Bladder microvascular endothelial cell (primary cell): ENCODE measurements around the gene EXOSC9. TPM values are rescaled to one million over a fixed set of nuclear protein-coding genes. Genes with fewer than 3 reads are reported as not detected.

ENCODE experiments used
- total RNA-seq: library from RNA; depleted of rRNA; stranded (reverse); fragments of >200 nt; gene quantifications from 2 replicates; pipeline ENCODE4 v1.2.3, GENCODE V29; 2014

EXOSC9 gene, protein sequence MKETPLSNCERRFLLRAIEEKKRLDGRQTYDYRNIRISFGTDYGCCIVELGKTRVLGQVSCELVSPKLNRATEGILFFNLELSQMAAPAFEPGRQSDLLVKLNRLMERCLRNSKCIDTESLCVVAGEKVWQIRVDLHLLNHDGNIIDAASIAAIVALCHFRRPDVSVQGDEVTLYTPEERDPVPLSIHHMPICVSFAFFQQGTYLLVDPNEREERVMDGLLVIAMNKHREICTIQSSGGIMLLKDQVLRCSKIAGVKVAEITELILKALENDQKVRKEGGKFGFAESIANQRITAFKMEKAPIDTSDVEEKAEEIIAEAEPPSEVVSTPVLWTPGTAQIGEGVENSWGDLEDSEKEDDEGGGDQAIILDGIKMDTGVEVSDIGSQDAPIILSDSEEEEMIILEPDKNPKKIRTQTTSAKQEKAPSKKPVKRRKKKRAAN
- 29.3 and 45.8 TPM in 2 replicates for total RNA-seq

DNA sequence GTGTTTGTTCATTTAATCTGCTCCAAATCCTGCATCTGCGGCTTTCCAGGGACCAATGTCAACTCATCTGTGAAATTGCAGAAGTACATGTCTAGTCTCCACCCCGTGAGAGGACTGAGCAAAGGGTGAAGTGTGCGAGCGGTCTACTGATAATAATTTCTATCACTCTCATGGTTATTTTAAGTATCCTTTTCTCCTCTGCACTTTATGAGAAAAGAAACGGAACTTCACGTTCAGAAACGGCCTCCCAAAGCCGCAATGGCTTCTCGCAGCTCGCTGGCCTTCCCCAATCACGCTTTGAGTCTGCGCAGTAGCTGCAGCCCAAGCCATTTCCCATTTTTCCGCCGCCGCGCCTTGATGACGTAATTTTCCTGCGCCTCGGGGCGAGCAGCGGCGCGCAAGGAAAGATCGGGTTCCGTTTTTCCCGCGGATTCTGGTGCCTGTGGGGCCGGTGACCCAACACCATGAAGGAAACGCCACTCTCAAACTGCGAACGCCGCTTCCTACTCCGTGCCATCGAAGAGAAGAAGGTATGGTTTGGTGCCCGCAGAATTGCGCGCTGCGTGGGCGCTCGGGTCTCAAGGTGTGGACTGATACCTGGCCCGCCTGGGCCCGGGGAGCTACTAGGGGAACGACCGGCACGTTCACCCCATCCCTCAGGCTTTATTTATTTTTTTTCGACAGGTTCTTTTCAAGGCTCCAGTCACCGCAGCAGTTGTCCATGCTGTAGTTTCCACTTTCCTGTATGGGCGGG, at the start of gene EXOSC9:
Gene EXOSC9 (plus strand): TSS at position 363 of the 754 bp plus-strand sequence. CDS start 102 bp downstream, at position 465.

DNA sequence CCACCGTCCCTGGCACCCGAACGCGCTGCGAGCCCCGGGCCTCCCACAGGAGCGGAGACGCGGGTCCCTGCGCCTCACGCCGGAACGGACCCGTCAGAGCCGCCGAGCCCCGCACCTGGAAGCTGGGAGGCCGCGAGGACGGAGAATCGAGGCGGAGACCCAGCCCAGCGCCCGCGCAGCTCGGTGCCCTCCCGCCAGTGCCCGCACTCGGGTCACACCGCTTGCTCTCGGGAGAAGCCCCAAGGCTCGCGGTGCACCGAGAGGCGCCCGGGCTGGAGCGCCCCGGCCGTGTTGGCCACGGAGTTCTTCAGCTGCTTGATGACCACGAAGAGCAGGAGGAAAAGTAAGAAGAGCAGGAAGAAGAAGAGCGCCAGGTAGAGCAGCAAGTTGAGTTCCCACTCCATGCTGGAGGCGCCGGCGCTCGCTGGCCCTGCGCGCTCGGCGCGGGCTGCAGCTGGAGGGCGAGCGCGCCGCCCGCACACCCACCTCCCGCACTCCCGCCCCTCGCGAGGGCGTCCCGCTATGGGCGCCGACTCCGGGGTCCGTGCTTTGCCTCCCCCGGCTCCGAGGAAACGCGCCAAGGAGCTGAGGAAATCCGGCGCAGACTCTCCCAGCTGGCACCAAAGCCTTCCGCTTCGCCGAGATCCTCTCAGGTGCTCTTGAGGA, 36.3 kb upstream of the EXOSC9 start, which contains the start of gene SMIM43:
Gene SMIM43 (minus strand): TSS at position 463 of the 666 bp plus-strand sequence. CDS start 59 bp downstream, at position 404.

DNA sequence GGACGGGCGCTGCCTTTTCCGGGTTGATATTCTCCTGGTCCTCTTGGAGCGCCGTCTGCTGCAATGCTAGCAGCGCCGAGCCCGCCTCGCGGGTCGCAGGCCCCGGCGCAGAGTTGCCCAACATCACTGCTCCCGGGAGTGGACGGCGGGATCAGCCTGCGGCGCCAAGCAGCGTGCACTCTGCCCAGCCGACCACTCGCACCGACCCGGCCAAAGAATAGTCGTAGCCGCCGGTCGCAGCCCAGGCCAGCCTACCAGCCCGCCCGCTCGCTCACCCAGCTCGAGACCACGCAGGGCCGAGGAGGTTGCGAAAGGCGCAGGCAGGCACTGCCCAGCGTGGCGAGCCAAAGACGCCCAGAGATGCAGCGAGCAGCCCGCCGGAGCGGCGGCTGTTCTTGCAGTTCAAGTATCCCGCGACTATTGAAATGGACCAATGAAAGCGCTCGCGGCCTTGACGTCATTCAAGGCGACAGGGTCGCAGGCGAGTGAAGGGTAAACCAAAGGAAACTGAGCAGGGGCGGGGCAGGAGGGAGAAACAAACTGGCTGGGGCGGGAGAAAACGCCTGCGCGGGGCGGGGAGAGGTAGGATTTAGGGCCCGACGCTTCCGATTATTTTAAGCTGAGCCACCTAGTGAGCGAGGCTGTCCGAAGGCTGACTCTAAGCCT, 22.5 kb downstream of the EXOSC9 start, which contains the start of gene CCNA2:
Gene CCNA2 (minus strand): TSS at position 379 of the 666 bp plus-strand sequence. CDS start 255 bp downstream, at position 124.

Other genes with a start within 250 kb of the EXOSC9 start
- gene ANXA5, start 104.3 kb upstream of the EXOSC9 start, total RNA-seq: 151 and 510 TPM in 2 replicates
- 0.65 and 1.0 TPM in 2 replicates for gene SMIM43, start 36.2 kb upstream of the EXOSC9 start, total RNA-seq
- gene CCNA2, start 22.6 kb downstream of the EXOSC9 start, total RNA-seq: 32.5 and 59.1 TPM in 2 replicates
- gene BBS7, start 69.2 kb downstream of the EXOSC9 start, total RNA-seq: 10.5 and 14.5 TPM in 2 replicates
- under 0.01 TPM in 1 of 2 replicates, not detected in the other for gene TRPC3, start 150.7 kb downstream of the EXOSC9 start, total RNA-seq